DMS153 (cell line): ENCODE data around the gene TMED4.
"Not testable (repeated sequence)": the region's sequence is repeated elsewhere in the genome, so short reads cannot be mapped to it uniquely, and the experiment has no call there.

ENCODE experiments used
- DNase-seq: peaks from one replicate; lab custom pipeline; 2025; lab: John Stamatoyannopoulos, UW

The TMED4 gene

GRCh38 chr7:44568771-44569560, 13.1 kb downstream of the TMED4 start:
- no peak for DNase-seq

GRCh38 chr7:44567884-44568283, 14.1 kb downstream of the TMED4 start:
- no peak for DNase-seq

- DNase-seq, result no peak
Observed at GRCh38 chr7:44566680-44567079, 15.4 kb downstream of the TMED4 start.

GRCh38 chr7:44565795-44566559, 16.1 kb downstream of the TMED4 start:
- no peak for DNase-seq

GRCh38 chr7:44565097-44565794, 16.8 kb downstream of the TMED4 start:
- peak; percentile 42 for DNase-seq

- DNase-seq, result no peak
Observed at GRCh38 chr7:44564606-44565005, 17.4 kb downstream of the TMED4 start.

GRCh38 chr7:44563171-44563679, 18.8 kb downstream of the TMED4 start:
- no peak for DNase-seq

GRCh38 chr7:44562622-44562962, 19.4 kb downstream of the TMED4 start:
- not testable (repeated sequence) for DNase-seq

GRCh38 chr7:44561962-44562621, 19.9 kb downstream of the TMED4 start:
- DNase-seq, result no peak

GRCh38 chr7:44561481-44561880, 20.6 kb downstream of the TMED4 start:
- no peak for DNase-seq

GRCh38 chr7:44559485-44559884, 22.5 kb downstream of the TMED4 start:
- DNase-seq, result no peak

GRCh38 chr7:44557485-44557884, 24.5 kb downstream of the TMED4 start:
- no peak for DNase-seq

- no peak for DNase-seq
Observed at GRCh38 chr7:44555350-44555749, 26.7 kb downstream of the TMED4 start.

- DNase-seq, result not testable (repeated sequence)
Observed at GRCh38 chr7:44552473-44553005, 29.5 kb downstream of the TMED4 start.

- no peak for DNase-seq
Observed at GRCh38 chr7:44549457-44549856, 32.6 kb downstream of the TMED4 start.

GRCh38 chr7:44548893-44549292, 33.1 kb downstream of the TMED4 start:
- DNase-seq, result no peak

- DNase-seq, result peak; percentile 18
Observed at GRCh38 chr7:44547536-44548231, 34.3 kb downstream of the TMED4 start.

- no peak for DNase-seq
Observed at GRCh38 chr7:44541876-44542610, 40.0 kb downstream of the TMED4 start.

GRCh38 chr7:44541028-44541869, 40.8 kb downstream of the TMED4 start, which contains the start of gene NPC1L1:
Gene NPC1L1, minus strand, starts transcription at chr7:44541330. Its CDS starts 71 bp downstream, at chr7:44541259.
- DNase-seq, result no peak
